OCI-LY1 (cell line): ENCODE results near the gene CERK.

ENCODE experiments used
- EZH2 ChIP-seq: fragments of 200-600 bp; sonication (generic), shearing (Covaris generic); IDR thresholded peaks from 2 replicates; pipeline ENCODE4 v1.8.0; 2017; ENCODE audit warnings: borderline replicate concordance, mixed run types, mild to moderate bottlenecking, antibody characterized with exemption, low read length, moderate library complexity, mixed read lengths
- TF ChIP-seq, protein P1 (sequence below): fragments of 200-600 bp; sonication (generic), shearing (Covaris generic); IDR thresholded peaks from 2 replicates; pipeline ENCODE4 v1.5.1; 2017; ENCODE audit warnings: mild to moderate bottlenecking, antibody characterized with exemption, low read length, moderate library complexity, mixed read lengths

DNA sequence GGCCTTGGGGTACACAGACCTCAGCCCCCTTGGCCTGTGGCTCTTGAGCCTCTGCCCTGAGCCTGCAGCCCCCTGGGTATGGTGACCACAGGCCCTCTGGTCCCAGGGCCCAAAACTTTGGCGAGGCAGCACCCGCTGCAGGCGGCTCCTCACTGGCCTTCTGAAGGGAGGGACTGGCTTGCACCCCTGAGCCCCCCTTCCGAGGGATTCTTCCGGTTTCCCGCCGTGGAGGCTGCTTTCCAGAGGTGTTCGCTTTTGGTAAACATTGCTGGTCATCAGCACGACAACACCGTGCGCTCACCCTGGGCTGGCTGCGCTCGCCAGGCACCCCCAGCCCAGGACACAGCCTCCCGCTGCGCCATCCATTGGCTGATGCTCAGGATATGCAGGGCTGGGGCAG, 75.8 kb downstream of the CERK start:
- TF ChIP-seq, protein P1, sequence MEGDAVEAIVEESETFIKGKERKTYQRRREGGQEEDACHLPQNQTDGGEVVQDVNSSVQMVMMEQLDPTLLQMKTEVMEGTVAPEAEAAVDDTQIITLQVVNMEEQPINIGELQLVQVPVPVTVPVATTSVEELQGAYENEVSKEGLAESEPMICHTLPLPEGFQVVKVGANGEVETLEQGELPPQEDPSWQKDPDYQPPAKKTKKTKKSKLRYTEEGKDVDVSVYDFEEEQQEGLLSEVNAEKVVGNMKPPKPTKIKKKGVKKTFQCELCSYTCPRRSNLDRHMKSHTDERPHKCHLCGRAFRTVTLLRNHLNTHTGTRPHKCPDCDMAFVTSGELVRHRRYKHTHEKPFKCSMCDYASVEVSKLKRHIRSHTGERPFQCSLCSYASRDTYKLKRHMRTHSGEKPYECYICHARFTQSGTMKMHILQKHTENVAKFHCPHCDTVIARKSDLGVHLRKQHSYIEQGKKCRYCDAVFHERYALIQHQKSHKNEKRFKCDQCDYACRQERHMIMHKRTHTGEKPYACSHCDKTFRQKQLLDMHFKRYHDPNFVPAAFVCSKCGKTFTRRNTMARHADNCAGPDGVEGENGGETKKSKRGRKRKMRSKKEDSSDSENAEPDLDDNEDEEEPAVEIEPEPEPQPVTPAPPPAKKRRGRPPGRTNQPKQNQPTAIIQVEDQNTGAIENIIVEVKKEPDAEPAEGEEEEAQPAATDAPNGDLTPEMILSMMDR, result no peak
- TF ChIP-seq EZH2, result no peak
